Islet of Langerhans (tissue), 1 donor: Measurements from ENCODE around the gene NOS3.

Experiments
- FAIRE-seq: peaks from one replicate; lab custom pipeline; 2011; peaks lifted over from hg19 to GRCh38; lab: Jason Lieb, UNC

Gene NOS3

DNA sequence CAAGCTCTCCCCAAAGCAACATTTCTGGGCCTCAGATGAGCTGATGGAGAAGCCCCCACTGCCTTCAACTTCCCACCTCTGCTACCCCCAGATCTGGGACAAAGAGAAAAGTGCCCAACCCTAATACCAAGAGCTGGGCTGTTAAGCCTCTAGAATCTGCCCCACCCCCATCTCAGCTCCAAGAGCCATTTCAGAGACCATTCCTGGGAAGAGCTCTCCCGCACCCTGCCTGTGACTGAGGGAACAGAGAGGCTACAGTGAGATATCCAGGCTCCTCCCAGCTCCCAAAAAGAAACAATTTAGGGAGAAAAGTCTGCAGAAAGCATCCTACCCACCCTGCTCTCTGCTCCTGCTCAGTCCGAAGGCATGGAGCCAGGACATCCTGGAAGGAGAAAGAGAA, 10.2 kb upstream of the NOS3 start:
- FAIRE-seq: no peak

DNA sequence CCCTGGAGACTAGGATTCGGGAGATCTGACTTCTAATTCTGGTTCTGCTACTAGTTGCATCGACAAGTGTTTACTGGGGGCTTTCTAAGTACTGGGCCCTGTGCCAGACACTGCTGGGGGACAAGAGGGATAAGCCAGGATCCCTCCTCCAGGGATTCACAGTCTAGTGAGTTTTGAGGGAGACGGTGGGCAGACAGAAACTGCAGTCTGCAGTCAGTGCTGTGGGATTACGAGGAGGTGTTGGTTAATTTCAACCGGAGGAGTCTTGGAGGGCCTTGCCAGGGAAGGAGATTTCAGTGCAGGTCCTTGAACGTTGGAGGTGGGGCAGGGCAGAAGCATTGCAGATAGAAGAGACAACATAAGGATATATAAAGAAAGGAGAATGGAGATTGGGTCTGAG, 9.2 kb upstream of the NOS3 start:
- no peak for FAIRE-seq

DNA sequence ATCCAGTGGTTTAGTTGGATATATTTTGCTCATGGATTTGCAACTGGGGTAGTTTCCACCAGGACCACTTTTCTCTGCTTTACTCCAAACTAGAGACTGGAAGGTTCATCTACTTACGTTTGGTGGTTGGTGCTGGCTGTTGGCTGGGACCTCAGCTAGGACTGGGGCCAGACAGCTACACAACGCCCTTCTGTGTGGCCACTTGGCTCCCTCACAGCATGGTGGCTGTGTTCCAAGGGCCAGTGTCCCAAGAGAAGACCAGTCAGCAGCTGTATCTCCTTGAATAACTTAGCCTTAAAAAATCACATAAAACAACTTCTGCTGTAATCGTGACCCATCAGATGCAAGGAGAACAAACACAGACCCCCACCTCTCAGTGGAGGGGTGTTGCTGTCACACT, 8.5 kb upstream of the NOS3 start:
- FAIRE-seq: no peak

DNA sequence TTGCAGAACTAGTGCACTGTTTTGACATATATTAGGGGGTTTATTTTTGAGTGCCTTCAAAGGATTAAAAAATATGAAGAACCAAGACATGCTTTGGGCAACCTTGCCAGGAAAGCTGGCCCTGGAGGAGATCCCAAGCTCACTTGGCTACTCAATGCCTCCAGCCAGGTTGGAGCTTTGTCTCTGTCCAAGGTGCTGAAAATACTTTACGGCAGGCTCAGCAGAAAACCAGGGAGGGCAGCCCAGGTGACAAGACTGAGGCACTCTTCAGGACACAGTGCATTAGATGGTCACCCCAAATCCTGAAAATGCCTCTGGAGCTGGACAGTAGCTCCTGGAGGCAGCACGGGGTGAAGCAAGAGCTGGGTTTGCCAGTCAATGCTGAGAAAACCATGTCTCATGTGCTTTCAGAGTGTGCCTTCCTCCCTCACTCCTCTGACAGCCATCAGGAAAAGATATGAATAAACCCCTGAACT, 6.9 kb upstream of the NOS3 start:
- FAIRE-seq: no peak

DNA sequence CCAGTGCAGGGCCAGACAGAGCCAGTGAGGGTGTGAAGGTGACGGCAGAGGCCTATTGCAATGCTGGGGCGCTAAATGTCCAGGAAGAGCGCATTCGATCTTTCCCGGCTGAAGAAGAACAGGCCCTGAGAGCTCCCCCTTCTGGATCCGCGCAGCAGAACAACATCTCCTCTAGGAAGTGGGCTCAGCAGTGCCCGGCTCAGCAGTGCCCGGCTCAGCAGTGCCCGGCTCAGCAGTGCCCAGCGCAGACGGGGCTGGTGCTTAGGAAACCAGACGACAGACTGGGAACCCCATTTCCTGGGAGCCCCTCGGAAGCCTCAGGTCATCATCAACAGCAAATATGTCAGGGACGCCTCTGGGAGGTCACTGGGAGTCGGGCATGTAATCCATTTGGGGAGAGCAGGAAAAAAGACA, 4.7 kb upstream of the NOS3 start:
- FAIRE-seq: no peak

DNA sequence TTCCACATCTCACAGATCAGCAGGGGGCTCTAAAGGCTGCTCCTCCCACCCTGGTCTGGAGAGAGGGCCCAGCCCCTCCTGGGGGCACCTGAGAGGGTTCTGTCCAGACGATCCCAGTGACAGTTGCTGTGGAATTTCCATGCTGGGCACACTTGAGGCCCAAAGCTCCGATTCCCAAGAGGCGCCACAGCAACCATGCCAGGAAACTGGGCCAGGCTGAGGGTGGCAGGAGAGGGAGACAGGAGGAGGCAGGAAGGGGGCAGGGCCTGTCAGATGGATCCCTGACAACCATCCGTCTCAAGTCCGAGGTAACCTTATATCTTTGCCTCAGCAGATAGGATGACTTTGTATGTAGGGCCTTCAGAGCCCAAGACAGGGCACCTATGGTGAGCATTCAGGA, 4.3 kb upstream of the NOS3 start:
- no peak for FAIRE-seq

DNA sequence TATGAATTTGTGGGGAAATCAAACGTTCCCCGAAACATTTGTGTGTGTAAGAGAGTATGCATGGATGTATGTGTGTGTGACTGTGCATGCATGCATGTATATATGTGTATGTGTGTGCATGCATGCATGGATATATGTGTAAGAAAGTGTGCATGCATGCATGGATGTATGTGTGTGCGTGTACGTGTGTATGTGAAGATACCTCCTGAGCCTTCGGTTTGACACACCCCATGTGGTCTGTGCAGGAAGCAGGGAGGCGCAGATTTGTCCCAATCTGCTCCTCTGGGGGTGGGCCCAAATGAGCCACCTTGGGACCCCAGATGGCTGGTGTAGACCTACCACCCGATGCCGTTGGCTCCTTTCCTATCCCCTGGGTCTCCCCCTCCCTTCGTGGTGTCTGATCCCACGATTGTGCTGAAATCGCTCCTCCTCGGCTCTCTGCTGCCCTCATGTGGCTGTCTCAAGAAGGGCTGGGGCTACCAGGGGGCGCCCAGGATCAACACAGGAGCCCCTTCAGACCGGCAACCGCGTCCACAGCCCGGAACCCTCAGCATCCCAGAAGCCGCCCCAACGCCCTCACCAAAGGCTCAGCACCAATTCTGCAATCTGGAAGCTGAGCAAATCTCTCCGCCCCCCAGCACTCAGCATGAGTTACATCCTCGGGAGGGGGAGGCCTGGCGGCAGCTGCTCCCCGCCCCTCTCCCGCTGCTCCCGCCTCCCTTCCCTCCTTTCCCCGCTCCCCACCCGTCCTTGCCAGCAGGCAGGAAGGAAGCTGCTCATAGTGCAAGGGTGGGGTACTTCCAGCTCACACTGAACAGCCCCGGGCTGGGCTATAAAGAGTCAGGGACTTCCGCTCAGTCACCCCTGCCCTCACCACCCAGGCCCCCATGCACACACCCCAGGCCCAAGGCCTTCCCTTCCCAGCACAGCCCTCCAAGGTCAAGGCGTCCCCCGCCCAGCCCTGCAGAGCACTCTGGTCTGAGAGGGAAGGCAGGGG, 2.3 kb upstream of the NOS3 start:
- FAIRE-seq: no peak

DNA sequence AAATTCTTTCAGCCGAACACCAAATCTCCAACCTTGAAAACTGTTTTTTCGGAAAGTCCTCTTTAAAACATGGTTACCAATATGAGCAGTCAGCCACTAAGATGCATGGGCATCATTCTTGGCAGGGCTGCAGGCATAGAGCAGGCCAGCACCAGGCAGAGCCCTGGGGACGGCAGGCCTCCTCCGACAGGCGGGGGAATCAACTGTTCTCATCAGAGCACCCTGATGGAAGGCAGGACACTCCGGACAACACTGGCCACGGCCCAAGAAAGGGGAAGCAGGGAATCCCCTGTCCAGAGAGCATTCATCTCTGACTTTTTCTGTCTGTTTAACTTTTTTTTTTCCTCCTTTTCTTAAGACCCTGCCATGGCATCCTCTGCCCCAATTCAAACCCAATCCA, 1.4 kb upstream of the NOS3 start:
- no peak for FAIRE-seq

DNA sequence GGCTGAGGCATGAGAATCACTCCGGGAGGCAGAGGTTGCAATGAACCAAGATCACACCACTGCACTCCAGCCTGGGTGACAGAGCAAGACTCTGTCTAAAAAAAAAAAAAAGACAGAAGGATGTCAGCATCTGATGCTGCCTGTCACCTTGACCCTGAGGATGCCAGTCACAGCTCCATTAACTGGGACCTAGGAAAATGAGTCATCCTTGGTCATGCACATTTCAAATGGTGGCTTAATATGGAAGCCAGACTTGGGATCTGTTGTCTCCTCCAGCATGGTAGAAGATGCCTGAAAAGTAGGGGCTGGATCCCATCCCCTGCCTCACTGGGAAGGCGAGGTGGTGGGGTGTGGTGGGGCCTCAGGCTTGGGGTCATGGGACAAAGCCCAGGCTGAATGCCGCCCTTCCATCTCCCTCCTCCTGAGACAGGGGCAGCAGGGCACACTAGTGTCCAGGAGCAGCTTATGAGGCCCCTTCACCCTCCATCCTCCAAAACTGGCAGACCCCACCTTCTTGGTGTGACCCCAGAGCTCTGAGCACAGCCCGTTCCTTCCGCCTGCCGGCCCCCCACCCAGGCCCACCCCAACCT, 1.3 kb downstream of the NOS3 start:
- FAIRE-seq: no peak

DNA sequence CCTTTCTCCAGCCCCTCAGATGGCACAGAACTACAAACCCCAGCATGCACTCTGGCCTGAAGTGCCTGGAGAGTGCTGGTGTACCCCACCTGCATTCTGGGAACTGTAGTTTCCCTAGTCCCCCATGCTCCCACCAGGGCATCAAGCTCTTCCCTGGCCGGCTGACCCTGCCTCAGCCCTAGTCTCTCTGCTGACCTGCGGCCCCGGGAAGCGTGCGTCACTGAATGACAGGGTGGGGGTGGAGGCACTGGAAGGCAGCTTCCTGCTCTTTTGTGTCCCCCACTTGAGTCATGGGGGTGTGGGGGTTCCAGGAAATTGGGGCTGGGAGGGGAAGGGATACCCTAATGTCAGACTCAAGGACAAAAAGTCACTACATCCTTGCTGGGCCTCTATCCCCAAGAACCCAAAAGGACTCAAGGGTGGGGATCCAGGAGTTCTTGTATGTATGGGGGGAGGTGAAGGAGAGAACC, 2.1 kb downstream of the NOS3 start:
- no peak for FAIRE-seq

DNA sequence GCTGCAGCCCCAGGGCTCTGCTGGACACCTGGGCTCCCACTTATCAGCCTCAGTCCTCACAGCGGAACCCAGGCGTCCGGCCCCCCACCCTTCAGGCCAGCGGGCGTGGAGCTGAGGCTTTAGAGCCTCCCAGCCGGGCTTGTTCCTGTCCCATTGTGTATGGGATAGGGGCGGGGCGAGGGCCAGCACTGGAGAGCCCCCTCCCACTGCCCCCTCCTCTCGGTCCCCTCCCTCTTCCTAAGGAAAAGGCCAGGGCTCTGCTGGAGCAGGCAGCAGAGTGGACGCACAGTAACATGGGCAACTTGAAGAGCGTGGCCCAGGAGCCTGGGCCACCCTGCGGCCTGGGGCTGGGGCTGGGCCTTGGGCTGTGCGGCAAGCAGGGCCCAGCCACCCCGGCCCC, 2.7 kb downstream of the NOS3 start:
- no peak for FAIRE-seq

DNA sequence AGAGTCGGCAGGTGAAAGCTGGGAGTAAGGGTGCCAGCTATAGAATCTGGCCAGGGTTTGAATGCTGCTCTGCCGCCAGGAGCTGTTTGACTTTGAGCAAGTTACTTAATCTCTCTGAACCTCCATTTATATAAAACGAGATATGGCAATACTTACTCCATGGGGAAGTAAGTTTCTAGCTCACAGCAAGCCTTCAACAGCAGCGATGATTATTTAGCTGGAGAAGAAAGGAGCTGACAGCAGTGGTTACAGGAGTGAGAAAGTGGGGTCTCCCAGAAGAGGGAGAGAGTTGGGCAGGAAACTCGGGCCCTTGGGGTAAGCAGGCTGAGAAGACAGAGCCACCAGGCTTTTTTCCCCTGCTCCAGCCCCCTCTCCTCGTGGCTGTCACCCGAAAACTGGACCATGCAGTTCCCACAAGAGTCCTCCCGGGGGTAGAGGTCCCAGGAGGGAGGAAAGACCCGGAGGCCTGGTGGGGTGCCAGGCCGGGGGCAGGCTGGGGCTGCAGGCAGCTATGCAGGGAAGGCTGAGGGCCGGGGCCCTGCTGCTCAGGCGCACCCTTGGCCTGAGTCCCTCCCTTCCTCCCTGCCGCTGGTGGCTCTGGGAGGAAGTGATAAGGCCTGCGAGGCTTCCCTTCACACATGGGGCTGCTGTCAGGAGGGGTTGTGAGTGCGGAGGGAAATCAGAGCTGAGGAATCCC, 3.5 kb downstream of the NOS3 start:
- no peak for FAIRE-seq

DNA sequence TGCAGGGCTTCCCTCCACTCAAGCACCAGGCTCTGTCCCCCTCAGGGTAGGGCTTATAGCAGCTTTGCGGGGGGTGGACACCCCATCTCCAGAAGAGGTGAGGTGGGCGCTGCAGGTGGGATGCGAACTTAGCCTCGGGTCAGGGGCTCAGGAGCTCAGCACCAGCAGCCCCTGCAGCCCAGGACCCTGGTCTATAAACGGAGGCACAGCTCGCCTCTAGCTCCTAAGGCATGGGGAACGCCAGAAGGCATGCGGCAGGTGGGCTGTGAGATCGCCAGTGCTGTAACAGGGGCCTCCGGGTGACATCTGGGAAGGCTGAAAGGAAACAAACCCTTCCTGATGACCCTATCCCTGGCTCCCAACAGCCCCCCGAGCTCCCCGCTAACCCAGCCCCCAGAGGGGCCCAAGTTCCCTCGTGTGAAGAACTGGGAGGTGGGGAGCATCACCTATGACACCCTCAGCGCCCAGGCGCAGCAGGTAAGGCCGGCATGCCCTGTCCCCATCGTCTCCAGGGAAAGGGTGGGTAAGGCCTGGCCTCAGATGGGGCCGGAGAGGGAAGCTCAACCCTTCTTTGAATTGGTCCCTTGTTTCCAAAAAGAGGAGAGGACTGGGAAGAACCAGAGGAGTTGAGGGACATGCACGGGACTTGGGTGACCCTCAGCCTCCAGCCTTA, 4.2 kb downstream of the NOS3 start:
- no peak for FAIRE-seq

DNA sequence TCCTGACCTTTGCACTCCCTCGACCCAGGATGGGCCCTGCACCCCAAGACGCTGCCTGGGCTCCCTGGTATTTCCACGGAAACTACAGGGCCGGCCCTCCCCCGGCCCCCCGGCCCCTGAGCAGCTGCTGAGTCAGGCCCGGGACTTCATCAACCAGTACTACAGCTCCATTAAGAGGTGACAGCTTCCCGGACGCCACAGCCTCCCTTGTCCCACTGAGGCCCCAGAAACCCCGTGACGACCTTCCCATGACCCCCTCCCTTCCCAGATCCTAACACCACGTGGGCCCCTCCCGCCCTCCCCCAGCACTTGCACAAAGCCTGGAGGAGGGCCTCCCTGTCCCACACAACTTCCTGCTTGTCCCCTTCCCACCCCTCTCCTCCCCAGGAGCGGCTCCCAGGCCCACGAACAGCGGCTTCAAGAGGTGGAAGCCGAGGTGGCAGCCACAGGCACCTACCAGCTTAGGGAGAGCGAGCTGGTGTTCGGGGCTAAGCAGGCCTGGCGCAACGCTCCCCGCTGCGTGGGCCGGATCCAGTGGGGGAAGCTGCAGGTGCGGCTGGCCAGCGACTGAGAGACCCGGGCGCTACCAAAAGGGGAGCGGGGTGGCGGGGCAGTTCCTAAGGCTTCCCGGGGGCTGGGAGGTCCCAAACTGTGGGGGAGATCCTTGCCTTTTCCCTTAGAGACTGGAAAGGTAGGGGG, 5.7 kb downstream of the NOS3 start:
- FAIRE-seq: no peak

DNA sequence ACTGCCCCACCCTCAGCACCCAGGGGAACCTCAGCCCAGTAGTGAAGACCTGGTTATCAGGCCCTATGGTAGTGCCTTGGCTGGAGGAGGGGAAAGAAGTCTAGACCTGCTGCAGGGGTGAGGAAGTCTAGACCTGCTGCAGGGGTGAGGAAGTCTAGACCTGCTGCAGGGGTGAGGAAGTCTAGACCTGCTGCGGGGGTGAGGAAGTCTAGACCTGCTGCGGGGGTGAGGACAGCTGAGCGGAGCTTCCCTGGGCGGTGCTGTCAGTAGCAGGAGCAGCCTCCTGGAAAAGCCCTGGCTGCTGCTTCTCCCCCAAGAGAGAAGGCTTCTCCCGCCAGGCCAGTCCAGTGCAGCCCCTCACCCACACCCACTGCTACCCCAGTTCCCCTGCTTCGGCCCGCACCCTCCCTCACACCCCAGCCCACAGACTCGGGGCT, 6.3 kb downstream of the NOS3 start:
- FAIRE-seq: no peak

DNA sequence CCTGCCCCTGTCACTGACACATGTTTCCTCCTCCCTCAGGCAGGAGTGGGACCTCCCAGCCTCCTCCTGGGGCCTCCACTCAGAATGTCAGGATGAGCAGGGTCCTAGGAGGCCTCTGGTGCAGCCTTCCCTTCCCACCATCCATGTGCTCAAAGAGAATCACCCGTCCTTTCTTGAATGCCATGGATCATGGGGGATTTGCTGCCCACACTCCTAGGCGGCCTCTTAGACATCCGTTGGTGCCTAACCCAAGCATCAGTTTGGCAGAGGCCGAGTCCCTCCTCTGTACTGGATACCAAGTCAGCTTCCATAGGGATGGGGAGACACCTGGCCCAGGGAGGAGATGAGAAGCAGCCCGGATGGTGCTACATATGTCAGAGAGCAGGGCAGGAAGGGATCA, 7.0 kb downstream of the NOS3 start:
- no peak for FAIRE-seq

DNA sequence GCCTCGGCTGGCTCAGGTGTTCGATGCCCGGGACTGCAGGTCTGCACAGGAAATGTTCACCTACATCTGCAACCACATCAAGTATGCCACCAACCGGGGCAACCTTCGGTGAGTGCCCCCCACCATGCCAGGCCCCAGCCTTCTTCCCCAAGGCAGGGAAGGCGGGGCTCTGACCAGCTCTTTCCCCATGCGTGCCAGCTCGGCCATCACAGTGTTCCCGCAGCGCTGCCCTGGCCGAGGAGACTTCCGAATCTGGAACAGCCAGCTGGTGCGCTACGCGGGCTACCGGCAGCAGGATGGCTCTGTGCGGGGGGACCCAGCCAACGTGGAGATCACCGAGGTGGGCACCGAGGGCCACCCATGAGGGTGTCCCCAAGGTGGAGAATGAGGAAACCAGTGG, 7.5 kb downstream of the NOS3 start:
- FAIRE-seq: no peak

DNA sequence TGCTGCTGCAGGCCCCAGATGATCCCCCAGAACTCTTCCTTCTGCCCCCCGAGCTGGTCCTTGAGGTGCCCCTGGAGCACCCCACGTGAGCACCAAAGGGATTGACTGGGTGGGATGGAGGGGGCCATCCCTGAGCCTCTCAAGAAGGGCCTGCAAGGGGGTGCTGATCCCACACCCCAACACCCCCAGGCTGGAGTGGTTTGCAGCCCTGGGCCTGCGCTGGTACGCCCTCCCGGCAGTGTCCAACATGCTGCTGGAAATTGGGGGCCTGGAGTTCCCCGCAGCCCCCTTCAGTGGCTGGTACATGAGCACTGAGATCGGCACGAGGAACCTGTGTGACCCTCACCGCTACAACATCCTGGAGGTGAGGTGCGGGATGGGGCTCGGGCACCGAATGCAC, 8.2 kb downstream of the NOS3 start:
- no peak for FAIRE-seq

DNA sequence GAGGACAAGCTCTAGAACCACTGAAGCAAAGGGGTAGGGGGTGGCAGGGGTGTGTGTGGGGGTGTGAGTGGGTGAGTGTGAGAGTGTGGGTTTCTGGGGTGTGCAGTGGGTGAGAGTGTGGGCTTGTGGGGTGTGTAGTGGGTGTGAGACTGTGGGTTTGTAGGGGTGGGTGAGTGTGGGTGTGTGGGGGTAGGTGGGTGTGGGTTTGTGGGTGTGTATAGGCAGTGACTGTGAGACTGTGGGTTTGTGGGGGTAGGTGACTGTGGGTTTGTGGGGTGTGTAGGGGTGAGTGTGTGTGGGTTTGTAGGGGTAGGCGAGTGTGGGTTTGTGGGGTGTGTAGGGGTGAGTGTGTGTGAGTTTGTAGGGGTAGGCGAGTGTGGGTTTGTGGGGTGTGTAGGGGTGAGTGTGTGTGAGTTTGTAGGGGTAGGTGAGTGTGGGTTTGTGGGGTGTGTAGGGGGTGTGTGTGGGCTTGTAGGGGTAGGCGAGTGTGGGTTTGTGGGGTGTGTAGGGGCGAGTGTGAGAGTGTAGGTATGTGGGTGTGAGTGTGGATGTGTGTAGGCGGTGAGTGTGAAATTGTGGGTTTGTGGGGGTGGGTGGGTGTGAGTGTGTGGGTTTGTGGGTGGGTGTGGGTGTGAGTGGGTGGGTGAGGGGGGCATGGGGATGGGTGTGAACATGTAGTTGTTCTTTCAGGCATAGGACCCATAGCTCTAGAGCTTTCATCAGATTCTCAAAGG, 8.8 kb downstream of the NOS3 start:
- FAIRE-seq: no peak

DNA sequence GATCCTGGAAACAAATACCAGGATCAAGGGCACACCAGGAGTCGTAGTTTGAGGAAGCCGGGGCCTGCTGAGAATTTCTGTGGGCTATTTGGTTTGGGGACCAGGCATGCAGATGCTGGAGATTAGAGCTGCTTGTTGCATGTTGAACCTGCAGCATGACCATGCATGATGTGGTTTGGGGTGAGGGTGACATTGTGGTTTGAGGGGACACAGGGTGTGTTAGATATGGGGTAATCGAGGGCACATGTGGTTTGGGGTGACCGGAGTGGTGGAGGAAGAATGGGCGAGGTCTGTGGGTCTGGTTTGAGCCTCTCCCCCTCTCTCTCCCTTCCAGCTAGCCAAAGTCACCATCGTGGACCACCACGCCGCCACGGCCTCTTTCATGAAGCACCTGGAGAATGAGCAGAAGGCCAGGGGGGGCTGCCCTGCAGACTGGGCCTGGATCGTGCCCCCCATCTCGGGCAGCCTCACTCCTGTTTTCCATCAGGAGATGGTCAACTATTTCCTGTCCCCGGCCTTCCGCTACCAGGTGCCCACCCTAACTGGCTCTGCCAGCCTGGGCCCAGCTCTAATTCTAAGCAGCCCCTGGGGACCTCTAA, 10.2 kb downstream of the NOS3 start:
- FAIRE-seq: no peak

DNA sequence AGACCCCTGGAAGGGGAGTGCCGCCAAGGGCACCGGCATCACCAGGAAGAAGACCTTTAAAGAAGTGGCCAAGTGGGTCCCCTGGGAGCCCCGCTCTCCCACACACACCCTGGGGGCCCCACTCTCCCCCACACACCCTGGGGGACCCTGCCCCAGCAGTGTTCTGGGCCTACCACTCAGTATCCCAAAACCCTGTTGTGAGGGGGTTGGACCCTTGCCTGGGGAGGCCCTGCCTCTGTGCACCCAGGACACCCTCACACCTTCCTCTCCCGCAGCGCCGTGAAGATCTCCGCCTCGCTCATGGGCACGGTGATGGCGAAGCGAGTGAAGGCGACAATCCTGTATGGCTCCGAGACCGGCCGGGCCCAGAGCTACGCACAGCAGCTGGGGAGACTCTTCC, 10.7 kb downstream of the NOS3 start:
- FAIRE-seq: no peak
